HG03025 (cell line): ENCODE measurements around the gene COX7A2.

Experiments
- ATAC-seq: cut with Tn5 transposase; IDR thresholded peaks from one replicate; pipeline ENCODE4 v1.9.1; 2021; ENCODE audit warnings: mild to moderate bottlenecking, moderate library complexity; ENCODE audit not compliant: unreplicated experiment, low FRiP score

COX7A2 gene

GRCh38 chr6:75268988-75269354 lies 25.4 kb upstream of the COX7A2 start:
- no peak for ATAC-seq

GRCh38 chr6:75268121-75268987 lies 24.8 kb upstream of the COX7A2 start:
- ATAC-seq = no peak

DNA sequence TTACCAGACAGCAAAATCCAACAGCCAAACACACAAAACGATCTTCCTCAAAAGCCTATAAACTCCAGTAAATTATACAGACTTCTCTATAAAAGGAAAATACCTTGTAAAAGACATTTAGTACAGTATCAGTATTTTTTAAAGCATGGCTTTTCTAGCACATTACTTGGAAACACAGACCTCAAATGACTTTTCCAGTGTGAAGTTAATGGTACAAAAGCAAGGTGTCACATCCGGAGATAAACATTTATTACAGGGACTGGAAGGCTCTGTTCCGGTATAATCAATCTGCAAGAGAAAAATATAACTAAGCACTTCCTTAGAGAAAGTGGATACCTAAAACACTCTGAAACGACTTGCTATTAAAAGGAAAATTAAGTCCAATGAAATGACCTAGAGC lies 23.9 kb upstream of the COX7A2 start:
- no peak for ATAC-seq

GRCh38 chr6:75266716-75267291 lies 23.2 kb upstream of the COX7A2 start:
- ATAC-seq = peak; percentile 77

GRCh38 chr6:75263401-75263750 lies 19.8 kb upstream of the COX7A2 start:
- no peak for ATAC-seq

- ATAC-seq = no peak
Observed at GRCh38 chr6:75262716-75263400, 19.3 kb upstream of the COX7A2 start.

GRCh38 chr6:75261299-75261698 lies 17.7 kb upstream of the COX7A2 start:
- no peak for ATAC-seq

DNA sequence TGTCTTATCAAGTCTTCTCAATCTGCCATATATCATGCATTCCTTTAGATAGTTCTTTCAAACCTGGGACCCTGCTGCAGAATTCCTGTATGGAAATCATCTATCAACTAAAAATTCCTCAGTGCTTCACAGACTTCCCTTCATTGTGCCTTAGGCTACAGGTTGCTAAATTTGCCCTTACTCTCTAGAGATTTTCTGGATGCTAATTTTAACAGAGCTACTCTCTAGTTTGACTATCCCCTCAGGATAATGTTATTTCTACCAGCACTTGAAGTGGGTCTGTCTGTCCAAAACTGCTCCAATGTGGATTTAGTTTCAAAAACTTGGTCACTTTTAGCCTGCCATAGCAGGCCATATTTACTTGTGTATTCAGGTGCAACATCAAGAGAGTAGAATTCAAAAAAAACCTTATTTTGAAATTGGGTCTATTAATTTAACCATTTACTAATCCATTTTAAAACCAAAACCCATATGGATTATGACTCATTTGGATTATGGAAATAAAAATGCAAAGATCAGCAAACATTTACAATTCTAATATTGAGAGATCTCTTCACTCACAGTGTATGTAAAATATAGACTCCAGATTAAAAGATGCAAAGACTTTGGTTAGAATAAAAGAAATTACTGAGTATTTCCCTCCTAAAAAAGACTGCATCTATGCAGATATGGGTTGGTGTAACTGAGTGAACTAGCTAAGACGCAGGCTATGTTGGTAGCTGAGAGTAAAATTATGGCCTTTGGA lies 13.9 kb upstream of the COX7A2 start:
- no peak for ATAC-seq

GRCh38 chr6:75250552-75250951 lies 7.0 kb upstream of the COX7A2 start:
- no peak for ATAC-seq

- ATAC-seq = no peak
Observed at GRCh38 chr6:75249837-75250236, 6.2 kb upstream of the COX7A2 start.

- no peak for ATAC-seq
Observed at GRCh38 chr6:75246386-75246785, 2.8 kb upstream of the COX7A2 start.

DNA sequence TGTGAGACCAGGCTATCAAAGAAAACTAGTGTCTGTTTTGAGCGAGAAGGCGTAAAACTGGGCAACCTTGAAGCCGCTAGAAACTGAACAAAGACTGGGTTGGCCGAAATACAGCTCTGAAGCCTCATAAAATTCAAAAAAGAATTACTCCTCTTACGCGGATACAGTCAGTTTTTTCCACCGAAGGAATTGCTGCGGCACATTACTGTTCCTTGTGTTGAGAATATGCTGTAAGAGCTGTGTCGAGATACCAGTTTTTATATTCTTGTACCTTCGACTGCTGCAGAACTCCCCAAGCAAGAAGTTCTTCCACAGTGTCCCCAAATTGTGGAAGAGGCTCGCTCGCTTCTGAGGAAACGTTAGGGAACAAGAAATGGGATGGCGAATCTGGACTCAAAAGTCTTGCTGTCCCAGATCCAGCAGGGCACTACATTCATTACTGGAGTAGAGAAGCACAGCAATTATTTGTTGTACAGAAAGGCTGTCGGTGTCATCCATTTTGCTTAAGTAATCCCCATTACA lies 523 bp upstream of the COX7A2 start:
- peak; percentile 1 for ATAC-seq

DNA sequence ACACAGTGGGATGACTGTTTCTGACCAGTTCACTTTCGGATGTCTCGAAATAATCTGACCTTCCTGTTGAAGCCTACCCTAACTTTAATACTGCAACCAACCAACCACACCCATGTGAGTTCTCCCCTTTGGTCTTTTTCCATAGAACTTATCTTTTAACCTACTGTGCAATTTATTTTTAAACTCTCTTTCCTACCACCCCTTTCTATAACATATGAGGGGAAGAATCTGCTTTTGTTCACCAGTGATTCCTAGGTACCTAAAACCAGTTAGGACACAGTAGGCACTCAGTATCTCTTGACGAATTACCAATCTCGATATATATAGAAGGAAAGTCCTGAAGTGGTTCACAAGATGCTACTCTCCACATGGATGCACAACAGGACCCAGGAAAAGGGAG lies 7.0 kb downstream of the COX7A2 start:
- no peak for ATAC-seq

GRCh38 chr6:75235271-75235670 lies 8.3 kb downstream of the COX7A2 start:
- no peak for ATAC-seq

GRCh38 chr6:75234126-75234865 lies 9.3 kb downstream of the COX7A2 start:
- no peak for ATAC-seq

DNA sequence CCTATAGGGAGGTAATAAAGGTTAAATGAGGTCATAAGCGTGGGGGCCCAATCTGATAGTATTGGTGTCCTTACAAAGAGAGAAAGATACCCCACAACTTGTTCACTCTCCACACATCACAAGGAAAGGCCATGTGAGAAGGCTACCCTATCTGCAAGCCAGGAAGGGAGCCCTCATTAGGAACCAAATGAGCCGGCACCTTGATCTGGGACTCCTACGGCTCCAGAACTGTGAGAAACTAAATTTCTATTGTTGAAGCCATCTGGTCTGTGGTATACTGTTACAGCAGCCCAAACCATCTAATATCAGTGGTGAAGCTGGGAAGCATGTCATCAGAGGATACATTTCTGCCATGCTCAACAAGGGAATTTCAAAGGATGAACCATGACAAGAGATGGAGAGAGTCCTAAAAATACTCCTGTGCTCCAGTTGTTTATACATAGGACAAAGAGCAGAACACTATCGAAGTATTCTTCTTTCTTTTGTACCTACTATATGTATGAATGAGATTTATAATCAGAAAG lies 10.4 kb downstream of the COX7A2 start:
- no peak for ATAC-seq

DNA sequence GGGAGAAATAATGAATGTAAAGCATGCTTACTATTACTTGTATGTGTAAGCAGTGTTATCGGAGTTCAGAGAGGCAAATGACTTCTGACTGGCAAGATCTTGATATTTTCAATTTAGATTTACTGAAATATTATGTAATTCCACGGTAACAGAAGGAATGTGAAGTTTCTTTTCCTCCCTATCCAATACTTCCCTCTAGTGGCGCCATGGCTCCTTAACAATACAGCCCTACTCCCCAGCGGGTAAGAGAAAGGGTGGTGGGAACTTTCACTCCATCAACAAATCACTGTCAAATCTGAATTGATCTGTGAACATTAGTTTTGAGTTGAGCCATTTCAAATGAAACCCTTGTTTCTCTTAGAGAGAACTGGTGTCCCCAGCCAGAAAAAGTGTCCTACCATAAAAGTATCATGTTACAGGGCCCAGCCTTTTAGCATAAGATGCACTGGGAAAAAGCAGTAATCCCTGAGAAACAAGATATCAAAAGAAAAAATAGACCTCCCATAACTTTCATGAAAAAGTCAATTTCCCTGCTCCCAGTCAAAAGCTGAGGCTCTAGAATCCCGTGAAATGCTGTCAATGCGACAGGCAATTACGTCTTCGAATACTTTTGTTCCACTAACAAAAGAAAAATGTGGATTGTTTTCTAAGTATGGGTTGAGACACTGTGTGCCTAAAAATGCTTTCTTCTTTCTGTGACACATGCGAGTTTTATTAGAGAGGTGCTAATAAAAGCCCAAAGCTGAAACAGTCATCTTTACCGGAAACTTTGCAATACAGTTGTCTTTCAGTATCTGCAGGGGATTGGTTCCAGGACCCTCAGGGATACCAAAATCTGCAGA lies 12.9 kb downstream of the COX7A2 start:
- no peak for ATAC-seq

DNA sequence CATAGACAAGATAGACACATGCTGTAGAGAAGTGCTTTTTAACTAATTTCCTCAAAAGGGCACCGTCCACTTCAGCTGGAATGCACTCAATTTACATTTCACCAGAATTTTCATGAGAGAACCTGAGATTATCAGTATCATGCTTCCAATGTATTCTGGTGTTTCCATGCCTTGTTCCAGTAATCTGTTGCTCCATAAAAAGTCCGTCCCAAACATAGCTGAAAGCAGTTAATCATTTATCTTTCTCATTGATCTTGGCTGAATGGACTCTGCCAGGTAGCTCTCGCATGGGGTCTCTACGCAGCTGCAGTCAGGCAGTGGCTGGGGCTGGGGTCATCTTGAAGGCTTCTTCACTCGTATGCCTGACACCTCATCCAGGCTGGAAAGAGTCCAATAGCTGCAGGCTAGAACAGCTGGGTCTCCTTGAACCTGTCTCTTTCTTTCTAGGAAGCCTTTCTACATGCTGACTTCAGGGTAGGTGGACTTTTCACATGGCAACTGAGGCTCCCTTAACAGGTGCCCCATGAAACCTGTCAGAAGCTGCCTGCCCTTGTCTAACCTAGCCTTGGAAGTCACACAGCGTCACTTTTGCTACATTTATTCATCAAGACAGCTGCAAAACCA lies 19.2 kb downstream of the COX7A2 start:
- no peak for ATAC-seq

- no peak for ATAC-seq
Observed at GRCh38 chr6:75223428-75223827, 20.2 kb downstream of the COX7A2 start.
